Temporal lobe (tissue), 1 donor: ENCODE measurements around the gene SULT6B1. TPM values are rescaled to one million over a fixed set of nuclear protein-coding genes. Genes with fewer than 3 reads are reported as not detected.

Experiments used
- total RNA-seq: library from RNA; depleted of rRNA; stranded (reverse); fragments of >200 nt; gene quantifications from one replicate; pipeline ENCODE4 v1.2.3, GENCODE V29; 2014

The SULT6B1 gene
- total RNA-seq, 1 donor from 2014 or later, result not detected

Other genes with a start within 250 kb of the SULT6B1 start
- 23.6 TPM for gene STRN, start 222.1 kb downstream of the SULT6B1 start, total RNA-seq
- gene HEATR5B, start 104.3 kb downstream of the SULT6B1 start, total RNA-seq, result 89.7 TPM
- gene GPATCH11, start 104.2 kb downstream of the SULT6B1 start, total RNA-seq, result 15.7 TPM
- gene EIF2AK2, start 31.7 kb downstream of the SULT6B1 start, total RNA-seq, result 47.5 TPM
- gene CEBPZOS, start 7.8 kb upstream of the SULT6B1 start, total RNA-seq, result 24.6 TPM
- gene CEBPZ, start 42.9 kb upstream of the SULT6B1 start, total RNA-seq, result 44.3 TPM
- gene NDUFAF7, start 43.0 kb upstream of the SULT6B1 start, total RNA-seq, result 25.3 TPM
- gene PRKD3, start 136.2 kb upstream of the SULT6B1 start, total RNA-seq, result 24.6 TPM
- gene QPCT, start 156.0 kb upstream of the SULT6B1 start, total RNA-seq, result 9.6 TPM